ENCODE results near the gene TAAR5.
A peak's percentile ranks its signal among the peaks of the same experiment; 100 is the strongest.
"Not testable (repeated sequence)": the region's sequence is repeated elsewhere in the genome, so short reads cannot be mapped to it uniquely, and the experiment has no call there.

Gene TAAR5

GRCh38 chr6:132589454-132589853, at the start of gene TAAR5:
TSS of gene TAAR5 (minus strand) at chr6:132589741. CDS start at chr6:132589686, 55 bp downstream.
- H3K36me3 ChIP-seq (ENCODE audit: low read depth) = no peaks in the 10 kb centered on the region
- DNase-seq (ENCODE audit: low spot score) (no peak), ATAC-seq (ENCODE audit: low read depth) (0 out of 3 replicates have a peak, but pooled peaks have one; percentile 31)
- no peak for TF ChIP-seq CTCF (IDR thresholded peaks at IDR 0.05; ENCODE audit: poor library complexity, severe bottlenecking)
- H3K4me3 ChIP-seq (ENCODE audit: severe bottlenecking) = no peak within 1 kb of the TSS
- H3K4me1 ChIP-seq (ENCODE audit: insufficient read depth, poor library complexity, severe bottlenecking) = no peaks in the 10 kb centered on the region
- H3K9me3 ChIP-seq (ENCODE audit: severe bottlenecking) = no peaks in the 10 kb centered on the region
- no peaks in the 10 kb centered on the region for H3K27me3 ChIP-seq (ENCODE audit: insufficient read depth, poor library complexity, severe bottlenecking)
- H3K27ac ChIP-seq (ENCODE audit: poor library complexity, severe bottlenecking) = no peak within 1 kb of the TSS

GRCh38 chr6:132637135-132637534, 47.6 kb upstream of the TAAR5 start:
- H3K4me1 ChIP-seq (ENCODE audit: insufficient read depth, poor library complexity, severe bottlenecking); DNase-seq (ENCODE audit: low spot score); H3K27ac ChIP-seq (ENCODE audit: poor library complexity, severe bottlenecking); H3K4me3 ChIP-seq (ENCODE audit: severe bottlenecking); H3K27me3 ChIP-seq (ENCODE audit: insufficient read depth, poor library complexity, severe bottlenecking); H3K36me3 ChIP-seq (ENCODE audit: low read depth); H3K9me3 ChIP-seq (ENCODE audit: severe bottlenecking); ATAC-seq (ENCODE audit: low read depth): not testable (repeated sequence)

- H3K9me3 ChIP-seq (ENCODE audit: severe bottlenecking); H3K4me1 ChIP-seq (ENCODE audit: insufficient read depth, poor library complexity, severe bottlenecking); H3K27me3 ChIP-seq (ENCODE audit: insufficient read depth, poor library complexity, severe bottlenecking); H3K27ac ChIP-seq (ENCODE audit: poor library complexity, severe bottlenecking); H3K4me3 ChIP-seq (ENCODE audit: severe bottlenecking); ATAC-seq (ENCODE audit: low read depth); H3K36me3 ChIP-seq (ENCODE audit: low read depth); DNase-seq (ENCODE audit: low spot score): not testable (repeated sequence)
Measured at GRCh38 chr6:132635906-132636305, 46.4 kb upstream of the TAAR5 start.

- not testable (repeated sequence) for H3K4me1 ChIP-seq (ENCODE audit: insufficient read depth, poor library complexity, severe bottlenecking); DNase-seq (ENCODE audit: low spot score); H3K36me3 ChIP-seq (ENCODE audit: low read depth); ATAC-seq (ENCODE audit: low read depth); H3K4me3 ChIP-seq (ENCODE audit: severe bottlenecking); H3K27me3 ChIP-seq (ENCODE audit: insufficient read depth, poor library complexity, severe bottlenecking); H3K27ac ChIP-seq (ENCODE audit: poor library complexity, severe bottlenecking); H3K9me3 ChIP-seq (ENCODE audit: severe bottlenecking)
Measured at GRCh38 chr6:132635288-132635687, 45.7 kb upstream of the TAAR5 start.

GRCh38 chr6:132634796-132635195, 45.3 kb upstream of the TAAR5 start:
- H3K27ac ChIP-seq (ENCODE audit: poor library complexity, severe bottlenecking) = no peak overlapping the region
- ATAC-seq (ENCODE audit: low read depth) = no peak
- no peaks in the 10 kb centered on the region for H3K27me3 ChIP-seq (ENCODE audit: insufficient read depth, poor library complexity, severe bottlenecking)
- H3K9me3 ChIP-seq (ENCODE audit: severe bottlenecking) = no peaks in the 10 kb centered on the region
- no peak overlapping the region for H3K4me3 ChIP-seq (ENCODE audit: severe bottlenecking)
- H3K4me1 ChIP-seq (ENCODE audit: insufficient read depth, poor library complexity, severe bottlenecking) = no peaks in the 10 kb centered on the region
- H3K36me3 ChIP-seq (ENCODE audit: low read depth) = no peaks in the 10 kb centered on the region
- DNase-seq (ENCODE audit: low spot score) = no peak
- no peak for TF ChIP-seq CTCF (IDR thresholded peaks at IDR 0.05; ENCODE audit: poor library complexity, severe bottlenecking)

- DNase-seq (ENCODE audit: low spot score) = no peak
- TF ChIP-seq CTCF (IDR thresholded peaks at IDR 0.05; ENCODE audit: poor library complexity, severe bottlenecking) = no peak
- ATAC-seq (ENCODE audit: low read depth) = no peak
- H3K27me3 ChIP-seq (ENCODE audit: insufficient read depth, poor library complexity, severe bottlenecking) = no peaks in the 10 kb centered on the region
- no peaks in the 10 kb centered on the region for H3K9me3 ChIP-seq (ENCODE audit: severe bottlenecking)
- H3K27ac ChIP-seq (ENCODE audit: poor library complexity, severe bottlenecking) = no peak overlapping the region
- no peak overlapping the region for H3K4me3 ChIP-seq (ENCODE audit: severe bottlenecking)
- no peaks in the 10 kb centered on the region for H3K36me3 ChIP-seq (ENCODE audit: low read depth)
- H3K4me1 ChIP-seq (ENCODE audit: insufficient read depth, poor library complexity, severe bottlenecking) = no peaks in the 10 kb centered on the region
Measured at GRCh38 chr6:132633362-132633761, 43.8 kb upstream of the TAAR5 start.
